Measurements from ENCODE around the gene SH2D1B. TPM values are rescaled to one million over a fixed set of nuclear protein-coding genes. Genes with fewer than 3 reads are reported as not detected.

SH2D1B gene
- polyA plus RNA-seq, 1 of the 3 experiments (the other 2 are of a cell fraction): not detected

DNA sequence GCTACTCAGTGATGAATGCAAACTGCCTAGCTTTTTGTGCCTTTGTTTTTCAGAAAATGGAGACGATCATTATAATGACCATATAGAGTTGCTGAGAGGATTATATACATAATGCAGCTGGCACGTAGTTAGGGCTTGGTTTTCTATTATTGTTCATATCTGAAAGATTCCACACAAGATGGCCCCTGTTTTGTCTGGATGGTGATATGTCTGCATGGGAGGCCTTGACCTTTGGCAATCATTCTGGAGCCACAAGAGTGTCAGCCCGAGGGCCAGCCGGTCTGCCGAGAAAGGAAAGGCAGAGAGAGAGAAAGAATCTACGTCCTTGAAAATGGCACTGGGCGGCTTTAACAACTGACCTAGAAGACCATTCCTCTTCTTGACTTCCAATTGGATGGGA is 5.7 kb upstream of the SH2D1B start:
- POLR2A ChIA-PET: no interaction called here
- H3K9me3 ChIP-seq: no peaks in the 10 kb centered on the region
- CTCF ChIA-PET: no interaction called here
- H3K4me1 ChIP-seq (ENCODE audit: control insufficient read depth in 1 of 2, insufficient read depth in 2 of 2, low read depth in 1 of 2, low read length in 1 of 2): no peaks in the 10 kb centered on the region; a peak in 1 of 4 replicates
- no peak overlapping the region for H3K4me2 ChIP-seq
- no peaks in the 10 kb centered on the region for H3K27me3 ChIP-seq (ENCODE audit: insufficient read depth)
- no peak overlapping the region for H2AFZ ChIP-seq (ENCODE audit: low read depth)
- 67% methylated on average over 7 of the region's 7 CpGs for WGBS (ENCODE audit: low lambda C conversion rate)
- no peaks in the 10 kb centered on the region for H3K36me3 ChIP-seq (replicated peaks in 1 of 2; ENCODE audit: control insufficient read depth in 1 of 2, insufficient read depth in 2 of 2, low read length in 1 of 2)
- no peaks in the 10 kb centered on the region for H3F3A ChIP-seq (replicated peaks; ENCODE audit: insufficient read depth)
- H3K27ac ChIP-seq (ENCODE audit: low read depth in 2 of 2, low read length in 1 of 2): no peak overlapping the region
- DNase-seq: no peak
- H4K20me1 ChIP-seq (ENCODE audit: insufficient read depth): no peaks in the 10 kb centered on the region
- TF ChIP-seq RCOR1 (IDR thresholded peaks at IDR 0.05; ENCODE audit: low read length) (no peak), ELF1 (IDR thresholded peaks at IDR 0.05) (no peak), FOSL2 (IDR thresholded peaks at IDR 0.05; ENCODE audit: borderline replicate concordance, low read depth) (no peak), TAF1 (IDR thresholded peaks at IDR 0.05; ENCODE audit: borderline replicate concordance, low read depth, low read length) (no peak), RAD21 (IDR thresholded peaks at IDR 0.05; ENCODE audit: low read length) (no peak), RXRA (IDR thresholded peaks at IDR 0.05; ENCODE audit: borderline replicate concordance, low read depth) (no peak), NFIC (IDR thresholded peaks at IDR 0.05; ENCODE audit: borderline replicate concordance) (no peak), GATA2 (CRISPR knock-in tag; IDR thresholded peaks at IDR 0.05) (no peak), JUND (IDR thresholded peaks at IDR 0.05) (no peak), EZH2phosphoT487 (IDR thresholded peaks at IDR 0.05; ENCODE audit: borderline replicate concordance, low read depth) (no peak)
- TF ChIP-seq, protein P1, sequence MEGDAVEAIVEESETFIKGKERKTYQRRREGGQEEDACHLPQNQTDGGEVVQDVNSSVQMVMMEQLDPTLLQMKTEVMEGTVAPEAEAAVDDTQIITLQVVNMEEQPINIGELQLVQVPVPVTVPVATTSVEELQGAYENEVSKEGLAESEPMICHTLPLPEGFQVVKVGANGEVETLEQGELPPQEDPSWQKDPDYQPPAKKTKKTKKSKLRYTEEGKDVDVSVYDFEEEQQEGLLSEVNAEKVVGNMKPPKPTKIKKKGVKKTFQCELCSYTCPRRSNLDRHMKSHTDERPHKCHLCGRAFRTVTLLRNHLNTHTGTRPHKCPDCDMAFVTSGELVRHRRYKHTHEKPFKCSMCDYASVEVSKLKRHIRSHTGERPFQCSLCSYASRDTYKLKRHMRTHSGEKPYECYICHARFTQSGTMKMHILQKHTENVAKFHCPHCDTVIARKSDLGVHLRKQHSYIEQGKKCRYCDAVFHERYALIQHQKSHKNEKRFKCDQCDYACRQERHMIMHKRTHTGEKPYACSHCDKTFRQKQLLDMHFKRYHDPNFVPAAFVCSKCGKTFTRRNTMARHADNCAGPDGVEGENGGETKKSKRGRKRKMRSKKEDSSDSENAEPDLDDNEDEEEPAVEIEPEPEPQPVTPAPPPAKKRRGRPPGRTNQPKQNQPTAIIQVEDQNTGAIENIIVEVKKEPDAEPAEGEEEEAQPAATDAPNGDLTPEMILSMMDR (IDR thresholded peaks at IDR 0.05): no peak
- H3K79me2 ChIP-seq (ENCODE audit: insufficient read depth): no peaks in the 10 kb centered on the region
- no peak overlapping the region for H3K4me3 ChIP-seq (ENCODE audit: low read depth in 2 of 2, low read length in 1 of 2)
- no peak overlapping the region for H3K9ac ChIP-seq
- no peaks in the 10 kb centered on the region for H3K9me2 ChIP-seq

DNA sequence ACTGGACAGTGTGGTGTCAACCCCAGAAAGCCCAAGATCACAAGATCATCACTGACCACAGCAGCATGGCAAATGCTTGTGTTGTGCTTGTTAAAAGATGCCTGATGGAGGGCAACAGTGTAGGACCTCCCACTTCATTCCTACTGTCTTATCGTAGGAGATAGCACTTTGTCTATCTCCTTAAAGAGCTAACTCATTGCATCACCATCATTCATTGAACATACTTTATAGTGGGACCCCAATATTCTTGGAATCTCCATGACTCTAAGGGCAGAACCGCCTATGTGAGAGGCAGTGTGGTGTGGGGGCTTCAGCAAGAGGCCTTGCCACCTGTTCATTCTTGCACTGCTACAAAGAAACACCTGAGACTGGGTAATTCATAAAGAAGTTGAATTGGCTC is 5.0 kb upstream of the SH2D1B start:
- DNase-seq: no peak
- ChIA-PET POLR2A (no interaction called here), CTCF (no interaction called here)
- Histone ChIP-seq H3F3A (replicated peaks; ENCODE audit: insufficient read depth) (no peaks in the 10 kb centered on the region), H3K9ac (no peak overlapping the region), H2AFZ (ENCODE audit: low read depth) (no peak overlapping the region), H3K4me3 (ENCODE audit: low read depth in 2 of 2, low read length in 1 of 2) (no peak overlapping the region), H3K4me1 (ENCODE audit: control insufficient read depth in 1 of 2, insufficient read depth in 2 of 2, low read depth in 1 of 2, low read length in 1 of 2) (no peaks in the 10 kb centered on the region; a peak in 1 of 4 replicates), H3K4me2 (no peak overlapping the region), H3K9me2 (no peaks in the 10 kb centered on the region), H4K20me1 (ENCODE audit: insufficient read depth) (no peaks in the 10 kb centered on the region), H3K36me3 (replicated peaks in 1 of 2; ENCODE audit: control insufficient read depth in 1 of 2, insufficient read depth in 2 of 2, low read length in 1 of 2) (no peaks in the 10 kb centered on the region), H3K9me3 (no peaks in the 10 kb centered on the region), H3K79me2 (ENCODE audit: insufficient read depth) (no peaks in the 10 kb centered on the region), H3K27me3 (ENCODE audit: insufficient read depth) (no peaks in the 10 kb centered on the region), H3K27ac (ENCODE audit: low read depth in 2 of 2, low read length in 1 of 2) (no peak overlapping the region)
- TF ChIP-seq RCOR1 (IDR thresholded peaks at IDR 0.05; ENCODE audit: low read length) (no peak), POLR2AphosphoS5 (IDR thresholded peaks at IDR 0.05; ENCODE audit: low read depth, low read length) (no peak), FOXJ3 (CRISPR knock-in tag; IDR thresholded peaks at IDR 0.05) (no peak)
- TF ChIP-seq, protein P1 (IDR thresholded peaks at IDR 0.05): no peak
- WGBS (ENCODE audit: low lambda C conversion rate): 40% methylated on average over 2 of the region's 2 CpGs

Measured in SK-N-SH (cell line).